Measurements from ENCODE around the gene RPL39. TPM values are rescaled to one million over a fixed set of nuclear protein-coding genes. Genes with fewer than 3 reads are reported as not detected.
A peak's percentile ranks its signal among the peaks of the same experiment; 100 is the strongest.
"Not testable (repeated sequence)": the region's sequence is repeated elsewhere in the genome, so short reads cannot be mapped to it uniquely, and the experiment has no call there.

RPL39 gene
- polyA plus RNA-seq (ENCODE audit: low read depth in 6 of 6) = 1,000 to 10,000 TPM; 3,399 to 4,973 (median 4,743) TPM

- Mint-ChIP-seq H3K27me3 (no peaks in the 10 kb centered on the region), H3K4me3 (peak within 1 kb of the TSS; percentile 91 to 98 (median 96)), H3K9me3 (peaks cover 0 to 3% (median 0%) of the 10 kb centered on the region in 7 donors), H3K27ac (peak within 1 kb of the TSS; percentile 93 to 99 (median 98)), H3K36me3 (peaks cover 0 to 3% of the 10 kb centered on the region in 2 donors), H3K4me1 (peaks cover 0 to 41% (median 10%) of the 10 kb centered on the region in 3 donors)
- peak; percentile 91 to 92 for ATAC-seq (ENCODE audit: low read depth in 2 of 2)
- DNase-seq = peak; percentile 77
Measured at GRCh38 chrX:119791437-119792231, at the start of gene RPL39. Gene RPL39 (minus strand): TSS chrX:119791630. CDS start chrX:119791576, 54 bp downstream.

GRCh38 chrX:119833905-119834304, 42.5 kb upstream of the RPL39 start:
- Mint-ChIP-seq H3K27ac (no peak overlapping the region), H3K27me3 (no peaks in the 10 kb centered on the region), H3K4me3 (no peak overlapping the region), H3K9me3 (no peaks in the 10 kb centered on the region), H3K36me3 (peaks cover 13 to 32% of the 10 kb centered on the region in 2 donors), H3K4me1 (no peaks in the 10 kb centered on the region)
- no peak for DNase-seq
- no peak for ATAC-seq (ENCODE audit: low read depth in 2 of 2)

GRCh38 chrX:119828446-119828845, 37.0 kb upstream of the RPL39 start:
- Mint-ChIP-seq H3K36me3 (peaks cover 0 to 13% of the 10 kb centered on the region in 2 donors), H3K4me3 (no peak overlapping the region), H3K27ac (no peak overlapping the region), H3K4me1 (peaks cover 0 to 4% (median 4%) of the 10 kb centered on the region in 3 donors), H3K9me3 (no peaks in the 10 kb centered on the region), H3K27me3 (no peaks in the 10 kb centered on the region)
- DNase-seq = no peak
- no peak for ATAC-seq (ENCODE audit: low read depth in 2 of 2)

GRCh38 chrX:119826399-119826959, 35.0 kb upstream of the RPL39 start:
- peaks cover 0 to 19% (median 8%) of the 10 kb centered on the region in 3 donors for H3K4me1 Mint-ChIP-seq
- DNase-seq (no peak), ATAC-seq (ENCODE audit: low read depth in 2 of 2) (no peak)
- peaks cover 0 to 9% of the 10 kb centered on the region in 2 donors for H3K36me3 Mint-ChIP-seq
- H3K27me3 Mint-ChIP-seq = no peaks in the 10 kb centered on the region
- no peaks in the 10 kb centered on the region for H3K9me3 Mint-ChIP-seq
- peak overlapping the region in 1 of 6 donors; percentile 53 for H3K27ac Mint-ChIP-seq
- no peak overlapping the region for H3K4me3 Mint-ChIP-seq

- H3K27ac Mint-ChIP-seq; H3K4me3 Mint-ChIP-seq; ATAC-seq (ENCODE audit: low read depth in 2 of 2); DNase-seq; H3K36me3 Mint-ChIP-seq; H3K9me3 Mint-ChIP-seq; H3K27me3 Mint-ChIP-seq: not testable (repeated sequence)
- H3K4me1 Mint-ChIP-seq = peaks cover 0 to 25% (median 8%) of the 10 kb centered on the region in 3 donors
Measured at GRCh38 chrX:119824221-119824620, 32.8 kb upstream of the RPL39 start.

GRCh38 chrX:119821703-119822102, 30.3 kb upstream of the RPL39 start:
- ATAC-seq (ENCODE audit: low read depth in 2 of 2) (peak; percentile 99 to 100), DNase-seq (peak; percentile 69)
- not testable (repeated sequence) for H3K27me3 Mint-ChIP-seq, H3K9me3 Mint-ChIP-seq, H3K36me3 Mint-ChIP-seq
- H3K4me1 Mint-ChIP-seq = peaks cover 0 to 25% (median 8%) of the 10 kb centered on the region in 3 donors
- peak overlapping the region; percentile 84 to 90 (median 86) for H3K27ac Mint-ChIP-seq
- peak overlapping the region in 7 of 8 donors; percentile 19 to 81 (median 42) for H3K4me3 Mint-ChIP-seq

DNA sequence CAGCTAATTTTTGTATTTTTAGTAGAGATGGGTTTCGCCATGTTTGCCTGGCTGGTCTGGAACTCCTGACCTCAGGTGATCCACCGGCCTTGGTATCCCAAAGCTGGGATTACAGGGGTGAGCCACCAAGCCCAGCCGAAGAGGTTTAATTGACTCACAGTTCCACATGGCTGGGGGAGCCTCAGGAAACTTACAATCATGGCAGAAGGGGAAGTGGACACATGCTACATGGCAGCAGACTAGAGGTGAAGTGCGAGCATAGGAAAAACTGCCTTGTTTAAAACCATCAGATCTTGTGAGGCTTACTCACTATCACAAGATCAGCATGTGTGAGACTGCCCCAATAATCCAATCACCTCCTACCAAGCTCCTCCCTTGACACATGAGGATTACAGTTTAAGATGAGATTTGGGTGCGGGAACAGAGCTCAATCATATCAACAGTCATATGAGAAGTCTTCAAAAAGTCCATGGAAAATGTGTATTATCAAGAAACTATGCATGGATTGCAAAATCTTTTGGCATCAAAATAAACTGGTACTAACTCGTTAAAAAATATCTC, 25.8 kb upstream of the RPL39 start:
- Mint-ChIP-seq H3K27me3 (no peaks in the 10 kb centered on the region), H3K27ac (peak overlapping the region in 1 of 6 donors; percentile 44)
- no peak for ATAC-seq (ENCODE audit: low read depth in 2 of 2)

GRCh38 chrX:119816300-119816699, 24.9 kb upstream of the RPL39 start:
- DNase-seq (no peak), ATAC-seq (ENCODE audit: low read depth in 2 of 2) (no peak)
- no peaks in the 10 kb centered on the region for H3K27me3 Mint-ChIP-seq
- H3K4me3 Mint-ChIP-seq = no peak overlapping the region
- peaks cover 0 to 2% (median 0%) of the 10 kb centered on the region in 7 donors for H3K9me3 Mint-ChIP-seq
- H3K36me3 Mint-ChIP-seq = no peaks in the 10 kb centered on the region
- no peak overlapping the region for H3K27ac Mint-ChIP-seq
- peaks cover 0 to 4% (median 0%) of the 10 kb centered on the region in 3 donors for H3K4me1 Mint-ChIP-seq

More for the DNA sequence above, 25.8 kb upstream of the RPL39 start:
- H3K36me3 Mint-ChIP-seq = no peaks in the 10 kb centered on the region
- H3K9me3 Mint-ChIP-seq = peaks cover 0 to 2% (median 0%) of the 10 kb centered on the region in 7 donors
- peaks cover 0 to 13% (median 4%) of the 10 kb centered on the region in 3 donors for H3K4me1 Mint-ChIP-seq
- H3K4me3 Mint-ChIP-seq = no peak overlapping the region
- no peak for DNase-seq

- peaks cover 0 to 7% (median 0%) of the 10 kb centered on the region in 7 donors for H3K9me3 Mint-ChIP-seq
- no peak overlapping the region for H3K27ac Mint-ChIP-seq
- no peaks in the 10 kb centered on the region for H3K4me1 Mint-ChIP-seq
- DNase-seq (no peak), ATAC-seq (ENCODE audit: low read depth in 2 of 2) (no peak)
- H3K4me3 Mint-ChIP-seq = no peak overlapping the region
- H3K27me3 Mint-ChIP-seq = no peaks in the 10 kb centered on the region
- no peaks in the 10 kb centered on the region for H3K36me3 Mint-ChIP-seq
Measured at GRCh38 chrX:119809185-119809666, 17.8 kb upstream of the RPL39 start.

DNA sequence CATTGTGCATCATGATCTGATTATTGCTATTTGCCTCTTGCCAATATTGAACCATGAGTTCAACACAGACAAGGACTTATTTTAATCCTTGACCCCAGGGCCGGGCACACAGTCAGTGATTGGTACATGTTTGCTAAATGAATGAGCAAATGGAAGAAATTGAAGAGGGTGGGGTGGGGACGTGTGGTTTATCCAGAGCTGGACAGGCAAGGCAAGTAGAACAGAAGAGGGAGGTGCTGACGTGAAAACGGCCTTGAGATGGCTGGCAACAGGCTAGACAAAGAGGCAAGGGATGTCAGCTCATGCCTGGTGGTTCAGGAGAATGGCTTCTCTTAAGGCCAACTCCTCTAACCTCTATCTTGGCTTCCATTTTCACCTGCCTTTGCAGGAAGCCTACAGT, 17.0 kb upstream of the RPL39 start:
- not testable (repeated sequence) for H3K9me3 Mint-ChIP-seq; DNase-seq; H3K27me3 Mint-ChIP-seq; ATAC-seq (ENCODE audit: low read depth in 2 of 2); H3K27ac Mint-ChIP-seq; H3K36me3 Mint-ChIP-seq; H3K4me1 Mint-ChIP-seq; H3K4me3 Mint-ChIP-seq

- ATAC-seq (ENCODE audit: low read depth in 2 of 2) = no peak
- no peak for DNase-seq
- Mint-ChIP-seq H3K27me3 (no peaks in the 10 kb centered on the region), H3K4me3 (no peak overlapping the region), H3K4me1 (peaks cover 0 to 3% (median 0%) of the 10 kb centered on the region in 3 donors), H3K36me3 (no peaks in the 10 kb centered on the region), H3K27ac (peak overlapping the region in 1 of 6 donors; percentile 28), H3K9me3 (peaks cover 0 to 5% (median 0%) of the 10 kb centered on the region in 7 donors)
Measured at GRCh38 chrX:119802546-119802945, 11.1 kb upstream of the RPL39 start.

DNA sequence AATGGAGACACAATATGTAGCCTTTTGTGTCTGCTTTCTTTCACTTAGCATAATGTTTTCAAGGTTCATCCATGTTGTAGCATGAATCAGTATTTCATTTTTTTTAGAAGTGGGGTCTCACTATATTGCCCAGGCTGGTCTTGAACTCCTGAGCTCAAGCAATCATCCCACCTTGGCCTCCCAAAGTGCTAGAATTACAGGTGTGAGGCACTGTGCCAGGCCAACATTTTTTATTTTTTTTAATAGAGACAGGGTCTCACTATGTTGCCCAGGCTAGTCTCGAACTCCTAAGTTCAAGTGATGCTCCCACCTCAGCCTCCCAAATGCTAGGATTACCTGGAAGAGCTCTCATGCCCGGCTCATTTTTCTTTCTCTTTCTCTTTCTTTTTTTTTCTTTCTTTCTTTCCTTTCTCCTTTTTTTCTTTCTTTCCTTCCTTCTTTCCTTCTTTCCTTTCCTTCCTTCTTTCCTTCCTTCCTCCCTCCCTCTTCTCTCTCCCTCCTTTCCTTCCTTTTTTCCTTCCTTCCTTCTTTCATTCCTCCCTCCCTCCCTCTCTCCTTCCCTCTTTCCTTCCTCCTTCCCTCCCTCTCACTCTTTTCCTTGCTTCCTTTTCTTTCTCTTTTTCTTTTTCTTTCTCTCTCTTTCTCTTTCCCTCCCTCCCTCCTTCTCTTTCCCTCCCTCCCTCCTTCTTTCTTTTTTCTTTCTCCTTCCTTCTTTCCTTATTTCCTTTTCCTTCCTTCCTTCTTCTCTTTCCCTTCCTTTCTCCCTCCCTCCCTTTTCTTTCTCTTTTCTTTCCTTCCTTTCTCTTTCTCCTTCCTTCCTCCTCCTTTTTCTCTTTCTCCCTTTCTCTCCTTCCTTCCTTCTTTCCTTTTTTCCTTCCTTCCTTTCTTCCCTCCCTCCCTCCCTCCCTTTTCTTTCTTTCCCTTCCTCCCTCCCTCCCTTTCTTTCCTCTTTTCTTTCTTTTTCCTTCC, 10.1 kb upstream of the RPL39 start:
- no peak for DNase-seq
- H3K36me3 Mint-ChIP-seq = no peaks in the 10 kb centered on the region
- no peaks in the 10 kb centered on the region for H3K27me3 Mint-ChIP-seq
- ATAC-seq (ENCODE audit: low read depth in 2 of 2) = no peak
- H3K4me1 Mint-ChIP-seq = peaks cover 0 to 4% (median 0%) of the 10 kb centered on the region in 3 donors
- peaks cover 0 to 2% (median 0%) of the 10 kb centered on the region in 7 donors for H3K9me3 Mint-ChIP-seq
- H3K4me3 Mint-ChIP-seq = no peak overlapping the region
- no peak overlapping the region for H3K27ac Mint-ChIP-seq

Measured in naive B cell (primary cell).